HG03103 (cell line): ENCODE data around the gene PMM1.

Experiments used
- ATAC-seq: cut with Tn5 transposase; IDR thresholded peaks from one replicate; pipeline ENCODE4 v1.9.1; 2021; ENCODE audit warnings: low read depth; ENCODE audit not compliant: unreplicated experiment

Gene PMM1

DNA sequence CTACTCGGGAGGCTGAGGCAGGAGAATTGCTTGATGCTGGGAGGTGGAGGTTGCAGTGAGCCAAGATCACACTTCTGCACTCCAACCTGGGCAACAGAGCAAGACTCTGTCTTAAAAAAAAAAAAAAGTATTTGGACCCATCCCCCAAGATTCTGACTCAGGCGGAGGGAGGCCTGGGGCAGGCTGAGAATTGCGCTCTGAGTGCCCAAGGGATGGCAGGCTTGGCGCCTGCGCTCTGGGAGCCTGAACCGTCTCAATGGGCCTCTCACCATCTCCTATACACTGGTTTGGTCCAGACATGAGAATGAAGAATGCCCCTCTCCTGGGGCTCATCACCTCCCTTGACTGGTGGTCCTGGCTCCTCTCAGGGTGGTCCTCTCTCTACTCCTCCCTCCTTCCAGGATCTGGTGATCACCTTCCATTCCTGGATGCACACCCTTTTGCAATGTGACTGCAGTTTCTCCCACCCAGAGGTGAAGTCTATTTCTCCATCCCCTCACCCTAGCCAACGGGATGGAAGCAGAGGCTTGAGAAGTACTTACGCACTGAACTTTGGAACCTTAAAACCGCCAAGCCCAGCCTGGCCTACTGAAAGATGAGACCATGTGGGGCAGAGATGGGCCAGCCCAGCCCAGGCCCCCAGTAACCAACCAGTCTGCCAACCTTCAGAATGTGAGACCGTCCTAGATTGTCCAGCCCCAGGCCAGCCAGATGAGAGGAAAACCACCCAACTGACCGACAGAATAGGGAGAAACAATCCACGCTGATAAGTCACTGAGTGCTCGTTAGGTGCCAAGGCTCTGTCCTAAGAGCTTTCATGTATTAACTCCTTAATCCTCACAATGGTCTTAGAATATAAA lies 50.3 kb downstream of the PMM1 start:
- ATAC-seq: no peak

DNA sequence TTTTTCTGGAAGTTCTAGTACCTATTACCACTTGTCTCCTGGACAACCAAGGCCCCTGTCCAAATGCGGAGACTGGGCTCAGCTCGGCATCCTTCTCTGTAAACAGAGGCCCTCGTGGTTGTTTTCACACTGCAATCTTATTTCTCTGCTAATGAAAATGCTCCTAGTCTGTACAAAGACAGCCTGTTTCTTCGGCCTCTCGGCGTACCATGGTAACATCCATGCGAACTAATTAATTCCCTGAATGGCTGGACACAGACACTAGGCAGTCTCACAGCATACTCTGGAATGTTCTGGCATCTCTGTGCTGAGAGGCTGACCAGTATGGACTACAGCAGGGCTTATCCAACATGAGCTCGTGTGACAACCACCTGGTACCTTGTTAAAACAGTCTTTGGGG lies 51.1 kb downstream of the PMM1 start:
- ATAC-seq: no peak

DNA sequence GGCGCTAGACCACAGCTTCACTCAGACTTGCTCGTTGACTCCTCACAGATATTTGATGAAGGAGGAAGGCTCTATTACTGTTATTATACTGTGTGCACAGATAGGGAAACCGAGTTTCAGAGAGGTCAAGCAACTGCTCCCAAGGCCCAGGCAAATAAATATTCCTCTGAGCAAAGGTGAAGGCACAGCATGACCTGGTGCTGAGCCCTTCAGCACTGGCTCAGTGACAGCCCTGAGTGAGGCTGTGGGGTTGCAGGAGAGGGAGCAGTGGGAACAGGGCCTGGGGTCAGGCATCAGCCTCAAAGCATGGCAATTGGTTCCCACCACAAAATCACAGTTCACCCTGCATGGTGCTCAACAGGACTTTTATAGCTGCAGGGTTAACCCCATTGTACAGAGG lies 52.4 kb downstream of the PMM1 start:
- ATAC-seq: no peak

DNA sequence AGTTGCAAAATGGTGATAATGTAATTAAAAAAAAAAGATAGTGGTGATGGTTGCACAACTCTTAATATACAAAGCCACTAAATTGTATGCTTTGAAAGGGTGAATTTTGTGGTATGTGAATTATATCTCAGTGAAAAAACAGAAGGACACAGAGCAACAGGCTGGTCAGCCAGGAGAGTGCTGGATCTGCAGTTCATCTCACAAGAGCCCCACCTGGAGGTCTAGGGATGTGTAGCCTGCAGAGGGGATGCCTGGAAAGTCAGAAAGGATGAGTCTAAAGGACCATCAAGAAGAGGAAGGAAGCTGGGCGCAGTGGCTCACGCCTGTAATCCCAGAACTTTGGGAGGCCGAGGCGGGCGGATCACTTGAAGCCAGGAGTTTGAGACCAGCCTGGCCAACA lies 54.4 kb downstream of the PMM1 start:
- ATAC-seq: no peak

DNA sequence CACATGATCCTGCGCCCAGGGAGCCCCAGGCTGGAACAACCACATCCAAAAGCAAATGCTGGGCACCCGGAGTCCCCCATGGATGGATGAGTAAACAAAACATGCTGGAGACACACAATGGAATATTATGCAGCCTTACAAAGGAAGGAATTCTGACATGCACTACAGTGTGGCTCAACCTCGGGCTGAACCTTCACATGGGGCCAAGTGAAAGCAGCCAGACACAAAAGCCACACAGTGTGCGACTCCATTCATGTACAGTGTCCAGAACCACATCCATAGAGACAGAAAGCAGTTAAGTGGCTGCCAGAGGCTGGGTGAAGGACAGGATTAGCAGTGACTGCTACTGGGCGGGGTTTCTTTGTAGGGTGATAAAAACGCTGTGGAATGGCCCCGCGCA lies 55.4 kb downstream of the PMM1 start:
- ATAC-seq: no peak

DNA sequence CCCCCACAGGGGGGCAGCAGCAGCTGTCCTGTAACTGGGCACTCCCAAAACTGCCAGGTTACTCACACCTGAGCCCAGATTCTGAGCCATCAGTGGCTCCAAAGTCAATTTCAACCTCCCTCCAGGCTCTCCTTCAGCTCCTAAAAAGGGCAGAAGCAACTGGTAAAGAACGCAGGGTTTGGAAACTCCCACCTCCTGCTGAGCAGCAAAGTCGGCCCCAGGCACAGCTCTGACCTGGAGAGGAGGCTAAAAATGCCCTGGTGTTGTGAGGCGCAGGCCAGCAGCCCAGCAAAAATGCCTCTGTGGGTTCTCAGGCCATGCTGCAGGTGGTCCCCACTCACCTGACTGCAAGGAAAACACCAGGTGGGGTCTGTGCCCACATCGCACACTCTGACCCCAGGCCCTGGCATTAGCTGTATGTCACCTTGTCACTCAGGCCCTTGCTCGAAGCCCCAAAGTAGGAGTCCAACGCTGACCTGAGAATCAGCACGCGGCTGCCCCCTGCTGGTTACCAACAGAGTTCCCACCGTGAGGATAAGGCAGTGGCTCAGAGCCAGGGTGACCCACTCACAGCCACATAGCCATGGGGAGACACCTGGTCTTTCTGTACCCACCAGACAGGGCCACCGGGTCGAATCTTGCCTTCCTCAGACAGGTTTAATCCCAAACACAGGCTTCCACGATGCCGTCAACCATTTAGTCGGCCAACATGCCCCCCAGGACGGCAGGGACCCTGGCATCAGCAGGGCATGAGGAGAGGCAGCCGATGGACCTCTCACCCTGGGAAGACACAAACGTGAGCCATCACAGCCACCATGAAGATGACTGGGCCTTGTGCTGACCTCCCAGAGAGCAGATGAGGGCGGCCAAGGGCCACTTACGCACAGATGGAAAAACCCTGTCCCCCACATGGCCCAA lies 56.5 kb downstream of the PMM1 start:
- no peak for ATAC-seq

DNA sequence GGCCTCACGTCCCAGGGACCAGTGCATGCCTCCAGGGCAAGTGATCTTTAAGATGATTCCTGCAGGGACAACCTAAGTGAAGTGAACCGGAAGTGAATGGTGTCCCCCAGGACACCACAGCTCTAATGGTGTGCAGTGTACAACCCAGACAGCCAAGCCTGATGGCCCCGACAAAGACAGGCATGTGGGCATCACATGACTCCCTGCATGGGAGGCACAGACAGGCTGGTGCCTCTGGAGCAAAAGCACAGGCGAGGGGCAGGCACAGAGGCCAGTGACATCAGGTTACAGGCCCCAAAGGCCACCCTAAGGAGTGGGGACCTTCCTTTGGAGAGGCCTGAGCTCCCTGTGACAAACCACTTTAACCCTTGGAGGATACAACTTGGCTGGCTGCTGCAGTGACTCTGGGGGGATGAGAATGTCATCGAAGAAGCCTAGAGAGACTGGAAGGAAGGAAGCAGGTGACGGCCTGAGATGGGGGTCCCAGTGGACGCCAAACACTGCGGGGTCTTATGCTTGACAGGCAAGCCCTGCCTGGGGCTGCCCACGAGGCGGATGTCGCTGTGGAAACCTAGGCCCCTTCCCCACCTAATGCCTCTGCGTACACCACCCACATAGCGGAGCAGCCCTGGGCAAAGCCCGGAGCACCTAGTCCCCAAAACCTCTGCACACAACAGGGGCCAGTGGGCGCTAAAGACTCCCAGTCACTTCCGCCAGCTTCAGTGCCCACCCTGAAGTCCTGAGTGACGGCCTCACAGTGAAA lies 57.7 kb downstream of the PMM1 start:
- ATAC-seq: no peak

DNA sequence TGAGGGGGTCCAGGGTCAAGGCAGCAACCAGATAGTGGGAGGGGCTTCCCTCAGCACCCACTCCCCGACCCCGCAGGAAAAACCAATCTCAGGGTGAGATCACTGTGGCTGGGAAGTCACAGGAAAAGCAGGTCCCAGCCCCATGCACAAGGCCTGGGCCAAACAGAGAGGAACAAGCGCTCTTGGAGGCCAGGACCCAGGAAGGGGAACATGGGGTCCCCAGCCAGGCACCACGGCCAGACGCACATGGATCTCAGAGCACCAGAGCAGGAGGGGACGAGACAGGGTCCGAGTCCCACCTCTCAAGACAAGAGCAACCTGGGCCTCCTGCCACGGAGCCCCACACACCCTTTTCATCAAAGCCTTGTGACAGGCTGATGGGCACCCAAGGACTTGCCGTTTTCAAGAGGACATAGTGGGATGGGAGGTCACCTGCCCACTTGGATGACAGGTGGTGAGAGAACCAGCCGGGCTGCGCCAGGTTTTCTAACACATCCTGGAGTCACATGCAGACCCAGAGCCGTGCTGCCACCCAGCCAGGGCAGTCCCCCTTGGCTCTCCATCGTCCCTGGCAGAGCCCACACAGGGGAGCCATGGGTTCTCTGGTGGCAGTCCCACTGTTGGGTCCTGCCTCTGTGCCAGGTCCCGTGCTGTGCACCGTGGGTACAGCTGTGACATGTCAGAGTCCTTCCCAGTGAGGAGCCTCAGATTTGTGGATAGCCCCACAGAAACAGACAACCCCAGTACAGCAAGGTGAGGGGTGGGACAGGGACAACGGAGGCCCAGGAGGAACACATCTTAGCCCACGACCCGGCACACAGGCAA lies 58.5 kb downstream of the PMM1 start:
- ATAC-seq: no peak

DNA sequence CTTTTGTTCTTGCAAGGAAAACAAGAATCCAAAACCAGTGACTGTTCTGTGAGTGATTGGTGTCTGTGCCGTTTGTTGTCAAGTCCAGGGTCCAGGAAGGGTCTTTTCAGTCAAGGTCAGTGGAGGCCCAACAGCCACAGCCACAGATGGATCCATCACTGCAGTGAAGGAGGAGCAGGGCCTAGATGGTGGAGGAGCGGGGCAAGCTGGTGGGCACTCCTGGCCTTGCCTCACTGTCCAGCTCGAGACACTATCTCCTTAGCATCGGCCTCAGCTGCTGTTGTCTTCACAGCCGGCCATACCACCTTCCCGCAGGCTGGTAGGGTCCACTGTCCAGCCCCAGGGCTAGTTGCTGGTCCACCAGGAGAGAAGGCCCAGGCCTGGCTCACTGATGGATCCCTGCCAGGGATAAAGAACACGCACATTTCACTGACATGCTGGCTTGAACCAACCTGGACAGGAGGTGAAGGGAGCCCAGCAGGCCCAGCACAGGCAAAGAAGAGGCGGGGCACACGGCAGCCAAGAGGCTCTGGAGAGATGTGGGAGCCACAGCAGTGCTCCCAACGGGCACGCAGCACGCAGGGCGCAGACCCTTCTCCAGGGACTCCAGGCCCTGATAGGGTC lies 60.6 kb downstream of the PMM1 start:
- no peak for ATAC-seq

DNA sequence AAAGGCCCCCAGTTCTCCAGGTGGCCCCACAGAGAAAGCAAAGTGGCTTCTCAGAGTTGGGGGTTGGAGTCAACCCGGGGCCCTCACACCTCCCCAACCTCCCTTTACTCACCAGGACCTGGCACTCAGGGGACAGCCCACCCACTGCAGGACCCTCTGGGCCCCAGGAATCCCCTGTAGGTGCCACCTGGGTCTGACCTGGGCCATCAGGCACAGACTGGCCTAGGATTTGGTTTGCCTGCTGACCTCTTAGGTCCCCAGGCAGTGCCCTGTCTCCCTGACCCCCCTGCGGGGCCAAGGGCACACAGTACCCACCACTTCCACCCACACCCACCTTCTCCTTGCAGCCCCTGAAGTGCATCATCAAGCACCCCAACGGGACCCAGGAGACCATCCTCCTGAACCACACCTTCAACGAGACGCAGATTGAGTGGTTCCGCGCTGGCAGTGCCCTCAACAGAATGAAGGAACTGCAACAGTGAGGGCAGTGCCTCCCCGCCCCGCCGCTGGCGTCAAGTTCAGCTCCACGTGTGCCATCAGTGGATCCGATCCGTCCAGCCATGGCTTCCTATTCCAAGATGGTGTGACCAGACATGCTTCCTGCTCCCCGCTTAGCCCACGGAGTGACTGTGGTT lies 61.4 kb downstream of the PMM1 start:
- ATAC-seq: no peak
